DOHH2 (cell line): ENCODE data around the gene SOX9.

ENCODE experiments used
- H3F3A ChIP-seq: fragments of 200-600 bp; sonication (generic), shearing (Covaris generic); 2 replicates; pipeline ENCODE4 v1.6.0; 2016; ENCODE audit warnings: antibody characterized with exemption, mild to moderate bottlenecking; ENCODE audit not compliant: control insufficient read depth, insufficient read depth
- H3K27ac ChIP-seq: fragments of 200-600 bp; sonication (generic); 2 replicates; pipeline ENCODE4 v1.5.1; 2014; ENCODE audit warnings: low read depth, mild to moderate bottlenecking, low read length, moderate library complexity
- H3K27me3 ChIP-seq: fragments of 200-600 bp; sonication (generic); 2 replicates; pipeline ENCODE4 v1.6.1; 2014; ENCODE audit warnings: mild to moderate bottlenecking, low read length, mixed read lengths; ENCODE audit not compliant: control insufficient read depth
- H3K36me3 ChIP-seq: fragments of 200-600 bp; sonication (generic); 2 replicates; pipeline ENCODE4 v1.6.1; 2014; ENCODE audit warnings: mild to moderate bottlenecking, low read length, moderate library complexity, mixed read lengths; ENCODE audit not compliant: control insufficient read depth
- H3K4me1 ChIP-seq: fragments of 200-600 bp; sonication (generic); 2 replicates; pipeline ENCODE4 v1.6.1; 2014; ENCODE audit warnings: mild to moderate bottlenecking, low read length, mixed read lengths; ENCODE audit not compliant: control insufficient read depth
- H3K4me2 ChIP-seq: fragments of 200-600 bp; sonication (generic); 2 replicates; pipeline ENCODE4 v1.6.0; 2014; ENCODE audit warnings: mild to moderate bottlenecking, low read length, moderate library complexity
- H3K4me3 ChIP-seq: fragments of 200-600 bp; sonication (generic); 2 replicates; pipeline ENCODE4 v1.5.1; 2014; ENCODE audit warnings: mild to moderate bottlenecking, low read length, mixed read lengths
- H3K79me2 ChIP-seq: fragments of 200-600 bp; sonication (generic); 2 replicates; pipeline ENCODE4 v1.6.1; 2014; ENCODE audit warnings: mild to moderate bottlenecking, low read length, mixed read lengths; ENCODE audit not compliant: control insufficient read depth
- H3K9me2 ChIP-seq: fragments of 200-600 bp; sonication (generic); replicated peaks from 2 replicates; pipeline ENCODE4 v1.6.1; 2014; ENCODE audit warnings: mild to moderate bottlenecking, low read length, mixed read lengths; ENCODE audit not compliant: control insufficient read depth
- H3K9me3 ChIP-seq: fragments of 200-600 bp; sonication (generic); 2 replicates; pipeline ENCODE4 v1.6.1; 2014; ENCODE audit warnings: antibody characterized with exemption, low read length, mixed read lengths; ENCODE audit not compliant: control insufficient read depth, insufficient read depth
- H4K20me1 ChIP-seq: fragments of 200-600 bp; sonication (generic); 2 replicates; pipeline ENCODE4 v1.6.0; 2014; ENCODE audit warnings: low read depth, mild to moderate bottlenecking, antibody characterized with exemption, low read length, moderate library complexity; ENCODE audit not compliant: control insufficient read depth, insufficient read depth
- CTCF ChIP-seq: fragments of 200-600 bp; sonication (generic); IDR thresholded peaks from one replicate; pipeline ENCODE4 v1.5.1; 2014; ENCODE audit warnings: antibody characterized with exemption, mild to moderate bottlenecking, low read depth, low read length; ENCODE audit not compliant: poor library complexity, severe bottlenecking
- EZH2phosphoT487 ChIP-seq: fragments of 200-600 bp; sonication (generic); IDR thresholded peaks from 2 replicates; pipeline ENCODE4 v1.6.1; 2017; ENCODE audit warnings: borderline replicate concordance, mild to moderate bottlenecking, antibody characterized with exemption, low read length, moderate library complexity, mixed read lengths

Gene SOX9

GRCh38 chr17:72145962-72146361 lies 25.1 kb downstream of the SOX9 start:
- no peaks in the 10 kb centered on the region for H3K79me2 ChIP-seq
- no peaks in the 10 kb centered on the region for H3K9me2 ChIP-seq
- no peaks in the 10 kb centered on the region for H3K4me1 ChIP-seq
- peaks cover 3% of the 10 kb centered on the region; the same call in 1 of the 2 replicates for H3K27me3 ChIP-seq
- H3K9me3 ChIP-seq = no peaks in the 10 kb centered on the region
- H3K27ac ChIP-seq = no peak overlapping the region
- H4K20me1 ChIP-seq = no peaks in the 10 kb centered on the region
- H3F3A ChIP-seq = no peaks in the 10 kb centered on the region
- H3K4me2 ChIP-seq = no peak overlapping the region
- no peak for TF ChIP-seq EZH2phosphoT487
- no peak for TF ChIP-seq CTCF
- no peak overlapping the region for H3K4me3 ChIP-seq
- H3K36me3 ChIP-seq = no peaks in the 10 kb centered on the region

GRCh38 chr17:72146371-72146770 lies 25.6 kb downstream of the SOX9 start:
- H3K9me2 ChIP-seq = no peaks in the 10 kb centered on the region
- no peaks in the 10 kb centered on the region for H3K4me1 ChIP-seq
- no peaks in the 10 kb centered on the region for H3F3A ChIP-seq
- no peak overlapping the region for H3K27ac ChIP-seq
- peaks cover 3% of the 10 kb centered on the region; the same call in 1 of the 2 replicates for H3K27me3 ChIP-seq
- no peaks in the 10 kb centered on the region for H3K79me2 ChIP-seq
- H3K9me3 ChIP-seq = no peaks in the 10 kb centered on the region
- H3K4me2 ChIP-seq = no peak overlapping the region
- no peaks in the 10 kb centered on the region for H3K36me3 ChIP-seq
- TF ChIP-seq EZH2phosphoT487 (no peak), CTCF (no peak)
- no peak overlapping the region for H3K4me3 ChIP-seq
- no peaks in the 10 kb centered on the region for H4K20me1 ChIP-seq

- Histone ChIP-seq H3K4me3 (no peak overlapping the region), H3K4me2 (no peak overlapping the region), H3K27ac (no peak overlapping the region), H3K36me3 (no peaks in the 10 kb centered on the region), H4K20me1 (no peaks in the 10 kb centered on the region), H3K79me2 (no peaks in the 10 kb centered on the region), H3K27me3 (peaks cover 1% of the 10 kb centered on the region; the same call in 1 of the 2 replicates), H3K9me2 (no peaks in the 10 kb centered on the region), H3F3A (no peaks in the 10 kb centered on the region), H3K4me1 (no peaks in the 10 kb centered on the region), H3K9me3 (no peaks in the 10 kb centered on the region)
- TF ChIP-seq CTCF = no peak
- no peak for TF ChIP-seq EZH2phosphoT487
Measured at GRCh38 chr17:72150632-72151460, 30.0 kb downstream of the SOX9 start.
